ENCODE measurements around the gene TMEM244. TPM values are rescaled to one million over a fixed set of nuclear protein-coding genes. Genes with fewer than 3 reads are reported as not detected.
A peak's percentile ranks its signal among the peaks of the same experiment; 100 is the strongest.
"Not testable (repeated sequence)": the region's sequence is repeated elsewhere in the genome, so short reads cannot be mapped to it uniquely, and the experiment has no call there.

Gene TMEM244, protein sequence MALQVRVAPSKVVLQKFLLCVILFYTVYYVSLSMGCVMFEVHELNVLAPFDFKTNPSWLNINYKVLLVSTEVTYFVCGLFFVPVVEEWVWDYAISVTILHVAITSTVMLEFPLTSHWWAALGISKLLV
- total RNA-seq, result not detected in 2 replicates

DNA sequence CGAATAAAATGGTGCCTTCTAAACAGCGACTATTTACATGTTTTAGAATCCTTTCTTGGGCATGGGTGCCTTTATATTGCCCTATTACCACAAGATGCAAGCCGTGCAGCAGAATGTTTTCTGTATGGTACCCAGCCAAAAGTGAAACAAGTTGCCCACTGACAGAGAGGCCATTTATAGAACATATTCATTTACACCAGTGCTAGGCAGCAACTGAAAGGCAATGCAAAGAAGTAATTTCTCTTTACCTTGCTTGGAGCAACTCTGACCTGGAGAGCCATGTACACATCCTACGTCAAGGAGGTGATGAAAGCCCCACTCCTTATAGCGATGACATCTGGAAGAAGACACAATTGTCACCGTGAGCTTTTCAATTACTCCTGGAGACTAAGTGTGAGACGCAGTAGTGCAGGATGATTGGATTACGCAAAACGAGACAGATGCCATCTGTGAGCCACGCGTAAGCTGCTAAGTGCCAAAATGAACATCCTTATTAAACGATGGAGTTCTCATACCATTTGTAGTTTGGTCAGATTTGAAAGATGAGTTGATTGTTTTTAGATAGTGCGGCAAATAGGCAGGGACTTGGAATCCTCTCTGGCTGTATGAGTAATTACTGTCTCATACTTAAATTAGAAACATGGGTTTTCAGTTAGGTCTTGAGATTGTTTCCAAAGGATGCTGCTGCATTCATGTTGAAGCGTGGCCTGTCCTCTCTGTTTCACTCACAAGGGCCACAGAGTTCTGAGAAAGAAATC, at the start of gene TMEM244:
TMEM244 (minus strand) TSS at position 408 of the 758 bp plus-strand sequence; CDS start at position 281, 127 bp downstream.
- no peak for DNase-seq (ENCODE audit: low read depth)

DNA sequence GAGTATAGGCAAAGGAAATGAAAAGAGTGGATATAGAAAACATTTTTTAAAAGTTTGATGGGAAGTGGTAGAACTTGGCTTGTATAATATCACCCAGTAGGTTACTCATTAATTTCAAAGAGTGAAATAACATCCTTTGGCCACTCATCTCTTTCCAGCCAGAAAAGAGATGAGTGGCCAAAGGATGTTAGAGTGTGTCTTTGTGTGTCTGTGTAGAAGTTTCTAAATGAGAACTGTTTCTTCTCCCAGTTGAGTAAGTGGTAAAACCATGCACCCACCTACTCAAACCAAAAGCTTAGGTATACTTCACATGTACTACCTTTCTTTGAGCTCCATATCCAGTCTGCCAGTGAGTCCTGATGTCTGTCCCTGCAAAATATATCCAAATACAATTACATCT, 47.7 kb upstream of the TMEM244 start:
- no peak for DNase-seq (ENCODE audit: low read depth)

- DNase-seq (ENCODE audit: low read depth), result no peak
These were observed 47.2 kb upstream of the TMEM244 start for GRCh38 chr6:129908356-129908755.

DNA sequence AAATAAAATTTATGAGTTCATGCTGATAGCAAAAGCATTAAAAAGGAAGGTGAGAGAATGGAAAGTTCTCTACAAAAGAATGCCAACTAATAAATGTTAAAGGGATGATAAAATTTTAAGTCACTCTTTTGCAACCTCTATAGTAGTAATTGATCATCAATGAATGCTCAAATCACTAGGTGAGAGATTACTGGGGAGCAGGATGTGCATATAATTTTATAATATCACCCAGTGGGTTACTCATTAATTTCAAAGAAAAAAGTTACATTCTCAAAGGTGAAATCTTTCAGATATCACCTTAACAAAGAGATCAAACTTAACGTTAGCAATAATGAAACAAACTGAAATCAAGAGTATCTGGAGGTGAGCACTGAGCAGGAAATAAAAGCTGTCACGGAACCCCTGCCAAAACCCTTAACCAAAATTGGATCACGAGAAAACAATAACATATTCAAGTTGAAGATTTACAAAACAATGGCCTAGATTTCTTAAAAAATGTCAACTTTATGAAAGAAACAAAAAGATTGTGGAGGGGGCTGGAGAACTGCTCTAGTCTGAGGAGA, 45.5 kb upstream of the TMEM244 start:
- no peak for DNase-seq (ENCODE audit: low read depth)

- no peak for DNase-seq (ENCODE audit: low read depth)
These were observed 42.0 kb upstream of the TMEM244 start for GRCh38 chr6:129903082-129903481.

DNA sequence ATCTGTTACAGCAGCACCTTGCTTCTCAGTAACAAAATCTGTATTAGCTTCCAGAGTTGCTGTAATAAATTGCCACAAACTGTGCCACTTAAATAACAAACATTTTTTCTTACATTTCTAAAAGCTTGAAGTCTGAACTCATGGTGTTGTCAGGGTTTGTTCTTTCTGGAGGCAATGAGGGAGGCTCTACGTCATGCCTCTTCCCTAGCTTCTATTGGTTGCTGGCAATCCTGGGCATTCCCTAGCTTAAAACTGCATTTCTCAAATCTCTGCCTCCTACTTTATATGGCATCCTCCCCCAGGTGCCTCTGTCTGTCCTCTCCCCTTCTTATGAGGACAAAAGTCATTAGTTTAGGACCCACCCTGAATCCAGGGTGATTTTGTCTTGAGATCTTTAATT, 41.6 kb upstream of the TMEM244 start:
- no peak for DNase-seq (ENCODE audit: low read depth)

DNA sequence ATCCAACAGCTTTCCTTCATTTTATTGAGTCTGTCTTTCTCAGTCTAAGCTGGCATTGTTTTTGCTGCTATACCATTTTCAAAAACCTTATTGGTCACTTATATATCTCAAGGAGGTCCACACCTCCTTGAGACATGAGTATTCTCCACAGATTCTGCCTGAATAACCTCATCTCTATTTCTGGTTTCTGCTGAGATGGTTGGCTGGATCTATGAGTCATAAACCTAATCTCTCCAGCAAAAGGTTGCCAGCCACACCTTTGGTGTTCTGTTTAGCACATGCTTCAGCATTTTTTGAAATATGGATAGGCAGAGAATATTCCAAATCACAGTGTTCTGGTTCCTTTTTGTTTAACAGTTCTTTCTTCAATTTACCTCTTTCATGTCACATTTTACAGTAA, 40.8 kb upstream of the TMEM244 start:
- DNase-seq (ENCODE audit: low read depth), result peak; percentile 52

- no peak for DNase-seq (ENCODE audit: low read depth)
These were observed 34.6 kb upstream of the TMEM244 start for GRCh38 chr6:129895692-129896091.

GRCh38 chr6:129894921-129895320, 33.8 kb upstream of the TMEM244 start:
- DNase-seq (ENCODE audit: low read depth), result no peak

DNA sequence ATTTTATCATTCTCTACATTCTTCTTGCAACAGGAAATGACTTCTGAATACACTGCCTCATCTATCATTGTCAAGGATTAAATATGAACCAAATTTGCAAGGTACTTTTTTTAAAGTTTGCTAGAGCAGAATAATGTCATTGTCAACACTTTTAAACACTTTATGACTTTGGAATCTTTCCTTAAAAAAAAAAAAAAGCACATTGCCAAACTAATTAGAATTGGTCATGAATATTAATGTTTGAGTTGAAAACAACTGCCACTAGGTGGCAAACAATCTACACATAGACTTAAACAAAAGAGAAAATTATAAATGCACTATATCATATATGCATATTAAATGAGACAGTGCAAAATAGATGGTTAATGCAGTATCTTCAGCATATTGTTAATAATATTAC, 32.5 kb upstream of the TMEM244 start:
- DNase-seq (ENCODE audit: low read depth), result peak; percentile 44

DNA sequence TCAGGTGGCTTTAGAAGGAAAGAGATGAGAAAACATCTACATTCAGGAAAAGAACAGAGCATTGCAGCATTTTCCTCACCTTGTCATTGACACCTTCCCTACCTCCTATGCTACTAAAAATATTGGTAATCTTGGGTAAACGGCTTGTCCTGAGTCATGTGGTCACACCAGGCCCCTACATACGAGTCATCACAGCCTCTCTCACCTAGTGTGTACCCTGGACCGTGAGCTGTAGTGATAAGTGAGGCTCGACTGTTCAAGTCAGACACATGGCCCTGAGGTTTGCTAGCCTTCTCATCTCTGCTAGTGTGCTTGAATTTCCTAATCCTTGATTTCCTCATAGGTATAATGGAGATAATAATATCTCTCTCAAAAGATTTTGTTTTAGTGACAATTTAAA, 29.6 kb upstream of the TMEM244 start:
- peak; percentile 57 for DNase-seq (ENCODE audit: low read depth)

- DNase-seq (ENCODE audit: low read depth), result peak; percentile 69
These were observed 29.0 kb upstream of the TMEM244 start for GRCh38 chr6:129890164-129890563.

DNA sequence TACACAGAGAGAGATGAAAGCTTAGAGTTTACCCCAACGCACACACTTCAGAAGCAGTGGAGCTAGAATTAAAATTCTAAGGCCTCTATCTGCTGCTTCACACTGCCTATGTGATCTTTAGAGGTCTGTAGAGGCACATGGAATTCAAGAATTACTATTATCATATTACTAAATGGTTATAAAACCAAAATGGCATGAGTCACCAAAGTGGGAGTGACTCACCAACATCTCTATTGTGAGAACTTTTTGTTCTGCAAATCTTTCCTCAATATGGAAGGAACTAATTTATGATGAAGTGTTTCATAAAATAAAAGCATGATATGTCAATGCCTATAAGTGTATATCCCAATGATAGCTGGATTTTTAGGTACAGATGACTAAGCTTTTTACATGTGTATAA, 28.5 kb upstream of the TMEM244 start:
- DNase-seq (ENCODE audit: low read depth), result peak; percentile 58

DNA sequence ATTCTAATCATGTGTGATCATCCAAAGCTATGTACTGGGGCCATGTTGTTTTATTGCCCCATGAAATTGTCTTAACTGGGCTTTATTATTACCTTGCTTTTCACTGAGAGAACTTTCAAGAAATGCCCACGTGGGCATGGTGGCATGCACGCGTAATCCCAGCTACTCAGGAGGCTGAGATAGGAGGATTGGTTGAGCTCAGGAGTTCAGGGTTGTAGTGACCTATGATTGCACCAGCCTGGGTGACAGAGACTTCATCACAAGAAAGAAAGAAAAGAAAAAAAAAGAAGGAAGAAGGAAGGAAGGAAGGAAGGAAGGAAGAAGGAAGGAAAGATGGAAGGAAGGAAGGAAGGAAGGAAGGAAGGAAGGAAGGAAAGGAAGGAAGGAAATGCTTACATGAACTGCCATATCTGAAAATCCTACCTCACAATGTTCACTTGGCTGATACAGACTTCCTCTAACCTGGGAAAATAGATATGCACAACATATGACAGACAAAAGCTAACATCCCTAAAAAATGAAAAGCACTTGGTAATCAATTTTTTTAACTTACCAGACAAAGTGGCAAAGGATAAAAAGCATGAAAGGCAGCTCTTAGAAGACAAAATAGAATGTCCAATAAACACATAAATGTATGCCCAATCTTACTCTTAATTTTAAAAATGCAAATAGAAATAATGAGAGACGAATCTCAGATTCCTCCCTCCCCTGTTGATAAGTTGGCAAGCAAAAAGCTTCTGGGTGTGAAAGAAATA, 25.5 kb upstream of the TMEM244 start:
- no peak for DNase-seq (ENCODE audit: low read depth)

GRCh38 chr6:129884211-129884610, 23.1 kb upstream of the TMEM244 start:
- no peak for DNase-seq (ENCODE audit: low read depth)

- no peak for DNase-seq (ENCODE audit: low read depth)
These were observed 21.5 kb upstream of the TMEM244 start for GRCh38 chr6:129882510-129883023.

DNA sequence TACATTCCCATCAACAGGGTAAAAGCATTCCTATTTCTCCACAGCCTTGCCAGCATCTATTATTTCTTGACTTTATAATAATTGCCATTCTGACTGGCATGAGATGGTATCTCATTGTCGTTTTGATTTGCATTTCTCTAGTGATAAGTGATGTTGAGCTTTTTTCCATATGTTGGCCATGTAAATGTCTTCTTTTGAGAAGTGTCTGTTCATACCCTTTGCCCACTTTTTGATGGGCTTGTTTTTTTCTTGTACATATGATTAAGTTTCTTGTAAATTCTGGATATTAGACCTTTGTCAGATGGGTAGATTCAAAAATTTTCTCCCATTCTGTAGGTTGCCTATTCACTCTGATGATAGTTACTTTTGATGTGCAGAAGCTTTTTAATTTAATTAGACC, 16.8 kb upstream of the TMEM244 start:
- DNase-seq (ENCODE audit: low read depth), result not testable (repeated sequence)

- DNase-seq (ENCODE audit: low read depth), result no peak
These were observed 14.8 kb upstream of the TMEM244 start for GRCh38 chr6:129875610-129876520.

GRCh38 chr6:129874837-129875236, 13.7 kb upstream of the TMEM244 start:
- no peak for DNase-seq (ENCODE audit: low read depth)

DNA sequence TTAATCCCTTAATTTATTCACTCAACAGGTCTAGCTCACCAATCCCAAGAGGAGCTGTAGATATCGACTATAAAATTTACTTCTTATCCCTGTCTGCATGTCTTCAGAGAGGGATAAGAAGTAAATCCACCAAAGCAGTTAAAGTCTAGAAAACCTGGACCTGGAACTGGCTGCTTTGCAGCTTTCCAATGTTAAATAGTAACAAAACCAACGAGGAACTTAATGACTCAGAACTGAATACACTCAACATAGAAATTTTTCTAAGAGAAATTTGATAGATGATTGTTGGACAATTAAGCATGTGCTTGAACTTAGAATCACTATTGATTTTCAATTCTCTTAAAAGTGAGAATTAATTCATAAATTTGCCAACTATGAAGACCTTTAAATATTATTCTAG, 11.5 kb upstream of the TMEM244 start:
- DNase-seq (ENCODE audit: low read depth), result peak; percentile 73

GRCh38 chr6:129871221-129871620, 10.1 kb upstream of the TMEM244 start:
- no peak for DNase-seq (ENCODE audit: low read depth)
